ENCODE measurements around the gene CPA1.

GRCh38 chr7:130436253-130436652 is 56.0 kb downstream of the CPA1 start:
- TF ChIP-seq CTCF (IDR thresholded peaks at IDR 0.05 in 8 of 11, conservative IDR thresholded peaks at IDR 0.05 in 3 of 11) (no peak), POLR2A (IDR thresholded peaks at IDR 0.05) (no peak)
